HEK293 (cell line): ENCODE measurements around the gene OR5K2.

ENCODE experiments used
- CTCF ChIA-PET: fragments of 350-600 bp; formaldehyde crosslinking; extraction: SDS; loops from one replicate; lab custom pipeline; 2021; ENCODE audit warnings: antibody characterized with exemption; lab: Yijun Ruan, JAX
- POLR2A ChIA-PET: fragments of 300-600 bp; formaldehyde crosslinking; extraction: SDS; loops from one replicate; lab custom pipeline; 2020; ENCODE audit warnings: antibody characterized with exemption, inconsistent platforms; lab: Yijun Ruan, JAX
- H3K27ac ChIP-seq: fragments of 200-500 bp; sonication (Bioruptor generic); 2 replicates; pipeline ENCODE4 v1.5.1; 2014; ENCODE audit warnings: low read depth, low read length, control low read depth, inconsistent platforms; ENCODE audit errors: extremely low read depth
- H3K36me3 ChIP-seq, 2 experiments: fragments of 200-500 bp in 1 of 2; sonication (Bioruptor generic) in 1 of 2; 1 replicate in 1 of 2; 2 replicates in 1 of 2; pipeline ENCODE4 v1.5.1; 2014 to 2017; ENCODE audit warnings: inconsistent platforms in 2 of 2, low read length in 2 of 2; ENCODE audit not compliant: control insufficient read depth in 2 of 2, insufficient read depth in 1 of 2
- H3K4me1 ChIP-seq: fragments of 200-500 bp; sonication (Bioruptor generic); 2 replicates; pipeline ENCODE4 v1.5.1; 2014; ENCODE audit warnings: mild to moderate bottlenecking, low read length, inconsistent platforms; ENCODE audit not compliant: control insufficient read depth, insufficient read depth
- H3K4me3 ChIP-seq: 2 replicates; pipeline ENCODE4 v1.5.1; 2011; ENCODE audit warnings: low read depth, mild to moderate bottlenecking, control low read depth, low read length, moderate library complexity
- H3K9me3 ChIP-seq: fragments of 200-500 bp; sonication (Bioruptor generic); 2 replicates; pipeline ENCODE4 v1.5.1; 2014; ENCODE audit warnings: low read depth, low read length, inconsistent platforms; ENCODE audit not compliant: control insufficient read depth, insufficient read depth
- BCL11A ChIP-seq: fragments of 450-650 bp; formaldehyde crosslinking; IDR thresholded peaks from 2 replicates; pipeline ENCODE4 v1.5.1; 2016; ENCODE audit warnings: low read depth, missing biosample characterization, missing genetic modification characterization
- GLIS1 ChIP-seq: fragments of 450-650 bp; formaldehyde crosslinking; IDR thresholded peaks from 2 replicates; pipeline ENCODE4 v1.5.1; 2016; ENCODE audit warnings: missing biosample characterization, missing genetic modification characterization
- HOXA7 ChIP-seq: sonication (generic); formaldehyde crosslinking; IDR thresholded peaks from 2 replicates; pipeline ENCODE4 v1.8.1; 2022; ENCODE audit warnings: missing genetic modification reagents, borderline replicate concordance
- HOXD13 ChIP-seq: sonication (generic); formaldehyde crosslinking; IDR thresholded peaks from 2 replicates; pipeline ENCODE4 v1.8.0; 2022; ENCODE audit warnings: missing genetic modification reagents, borderline replicate concordance
- ZNF112 ChIP-seq: fragments of 450-650 bp; formaldehyde crosslinking; IDR thresholded peaks from 2 replicates; pipeline ENCODE4 v1.5.0; 2017; ENCODE audit warnings: missing biosample characterization, missing genetic modification characterization
- ZNF121 ChIP-seq: fragments of 450-650 bp; formaldehyde crosslinking; IDR thresholded peaks from 2 replicates; pipeline ENCODE4 v1.5.1; 2016; ENCODE audit warnings: missing biosample characterization, missing genetic modification characterization
- ZNF184 ChIP-seq: fragments of 450-650 bp; IDR thresholded peaks from 2 replicates; pipeline ENCODE4 v1.5.1; 2018; ENCODE audit warnings: missing biosample characterization, mild to moderate bottlenecking, missing genetic modification characterization
- ZNF19 ChIP-seq: fragments of 450-650 bp; formaldehyde crosslinking; IDR thresholded peaks from 2 replicates; pipeline ENCODE4; 2016; ENCODE audit warnings: missing biosample characterization, missing genetic modification characterization, low read depth
- ZNF202 ChIP-seq: fragments of 450-650 bp; formaldehyde crosslinking; IDR thresholded peaks from 2 replicates; pipeline ENCODE4 v1.5.1; 2016; ENCODE audit warnings: missing biosample characterization, missing genetic modification characterization, borderline replicate concordance
- ZNF248 ChIP-seq: fragments of 450-650 bp; formaldehyde crosslinking; IDR thresholded peaks from 2 replicates; pipeline ENCODE4 v1.5.1; 2017; ENCODE audit warnings: missing biosample characterization, missing genetic modification characterization
- ZNF266 ChIP-seq: fragments of 450-650 bp; formaldehyde crosslinking; IDR thresholded peaks from 2 replicates; pipeline ENCODE4 v1.5.1; 2016; ENCODE audit warnings: missing biosample characterization, missing genetic modification characterization, low read depth
- ZNF350 ChIP-seq: fragments of 450-650 bp; formaldehyde crosslinking; IDR thresholded peaks from 2 replicates; pipeline ENCODE4 v1.5.0; 2017; ENCODE audit warnings: missing biosample characterization, mild to moderate bottlenecking, missing genetic modification characterization
- ZNF394 ChIP-seq: fragments of 450-650 bp; formaldehyde crosslinking; IDR thresholded peaks from 2 replicates; pipeline ENCODE4 v1.5.1; 2016; ENCODE audit warnings: missing biosample characterization, missing genetic modification characterization, mild to moderate bottlenecking, moderate library complexity, borderline replicate concordance
- ZNF585B ChIP-seq: fragments of 450-650 bp; formaldehyde crosslinking; IDR thresholded peaks from 2 replicates; pipeline ENCODE4 v1.5.1; 2016; ENCODE audit warnings: missing biosample characterization, missing genetic modification characterization
- ZNF677 ChIP-seq: fragments of 450-650 bp; IDR thresholded peaks from 2 replicates; pipeline ENCODE4 v1.5.0; 2018; ENCODE audit warnings: missing biosample characterization, mild to moderate bottlenecking, missing genetic modification characterization, moderate library complexity
- ZNF777 ChIP-seq: fragments of 450-650 bp; formaldehyde crosslinking; IDR thresholded peaks from 2 replicates; pipeline ENCODE4 v1.5.1; 2017; ENCODE audit warnings: missing biosample characterization, missing genetic modification characterization, borderline replicate concordance
- ZSCAN30 ChIP-seq: fragments of 450-650 bp; IDR thresholded peaks from 2 replicates; pipeline ENCODE4 v1.5.1; 2018; ENCODE audit warnings: missing biosample characterization, mild to moderate bottlenecking, missing genetic modification characterization, moderate library complexity
- TF ChIP-seq, protein P1 (sequence below): fragments of 450-650 bp; formaldehyde crosslinking; IDR thresholded peaks from 2 replicates; pipeline ENCODE4 v1.5.1; 2016; ENCODE audit warnings: missing biosample characterization, missing genetic modification characterization
- TF ChIP-seq, protein P2 (sequence below): fragments of 450-650 bp; formaldehyde crosslinking; IDR thresholded peaks from 2 replicates; pipeline ENCODE4 v1.5.1; 2016; ENCODE audit warnings: missing biosample characterization, missing genetic modification characterization
- TF ChIP-seq, protein P3 (sequence below): sonication (generic); formaldehyde crosslinking; IDR thresholded peaks from 2 replicates; pipeline ENCODE4 v1.8.1; 2022; ENCODE audit warnings: mild to moderate bottlenecking, moderate library complexity, missing genetic modification reagents
- TF ChIP-seq, protein P4 (sequence below): fragments of 450-650 bp; formaldehyde crosslinking; IDR thresholded peaks from 2 replicates; pipeline ENCODE4 v1.5.1; 2017; ENCODE audit warnings: missing biosample characterization, missing genetic modification characterization
- TF ChIP-seq, protein P5 (sequence below): fragments of 450-650 bp; formaldehyde crosslinking; IDR thresholded peaks from 2 replicates; pipeline ENCODE4 v1.5.1; 2016; ENCODE audit warnings: missing biosample characterization, missing genetic modification characterization, borderline replicate concordance

The OR5K2 gene

DNA sequence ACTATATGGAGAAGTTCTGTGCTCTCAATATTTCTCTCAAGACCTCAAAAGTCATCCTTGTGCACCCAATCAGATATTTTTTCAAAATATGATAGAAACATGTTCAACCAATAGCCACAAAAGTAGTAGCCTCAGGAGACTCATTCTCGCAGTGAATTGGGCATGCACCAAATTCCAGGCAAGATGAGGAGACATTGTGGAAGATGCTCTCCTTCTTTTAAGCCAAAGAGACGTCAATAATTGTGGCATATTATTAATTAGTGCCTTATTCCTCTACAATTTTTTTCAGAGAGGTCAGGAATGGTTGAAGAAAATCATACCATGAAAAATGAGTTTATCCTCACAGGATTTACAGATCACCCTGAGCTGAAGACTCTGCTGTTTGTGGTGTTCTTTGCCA lies at the start of gene OR5K2:
TSS of gene OR5K2 (plus strand) at position 301 of the 400 bp plus-strand sequence. CDS start at position 301, 0 bp downstream.
- H3K9me3 ChIP-seq = no peaks in the 10 kb centered on the region
- POLR2A ChIA-PET = no interaction called here
- no peak within 1 kb of the TSS for H3K27ac ChIP-seq
- H3K4me1 ChIP-seq = no peaks in the 10 kb centered on the region
- H3K36me3 ChIP-seq = no peaks in the 10 kb centered on the region
- CTCF ChIA-PET = no interaction called here
- no peak for TF ChIP-seq ZNF266 (tag by site-specific recombination)
- TF ChIP-seq ZNF248 (tag by site-specific recombination) = no peak
- TF ChIP-seq, protein P1, sequence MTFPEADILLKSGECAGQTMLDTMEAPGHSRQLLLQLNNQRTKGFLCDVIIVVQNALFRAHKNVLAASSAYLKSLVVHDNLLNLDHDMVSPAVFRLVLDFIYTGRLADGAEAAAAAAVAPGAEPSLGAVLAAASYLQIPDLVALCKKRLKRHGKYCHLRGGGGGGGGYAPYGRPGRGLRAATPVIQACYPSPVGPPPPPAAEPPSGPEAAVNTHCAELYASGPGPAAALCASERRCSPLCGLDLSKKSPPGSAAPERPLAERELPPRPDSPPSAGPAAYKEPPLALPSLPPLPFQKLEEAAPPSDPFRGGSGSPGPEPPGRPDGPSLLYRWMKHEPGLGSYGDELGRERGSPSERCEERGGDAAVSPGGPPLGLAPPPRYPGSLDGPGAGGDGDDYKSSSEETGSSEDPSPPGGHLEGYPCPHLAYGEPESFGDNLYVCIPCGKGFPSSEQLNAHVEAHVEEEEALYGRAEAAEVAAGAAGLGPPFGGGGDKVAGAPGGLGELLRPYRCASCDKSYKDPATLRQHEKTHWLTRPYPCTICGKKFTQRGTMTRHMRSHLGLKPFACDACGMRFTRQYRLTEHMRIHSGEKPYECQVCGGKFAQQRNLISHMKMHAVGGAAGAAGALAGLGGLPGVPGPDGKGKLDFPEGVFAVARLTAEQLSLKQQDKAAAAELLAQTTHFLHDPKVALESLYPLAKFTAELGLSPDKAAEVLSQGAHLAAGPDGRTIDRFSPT (tag by site-specific recombination) = no peak
- TF ChIP-seq GLIS1 (tag by site-specific recombination) = no peak
- TF ChIP-seq ZNF350 = no peak
- TF ChIP-seq ZNF585B (tag by site-specific recombination) = no peak
- no peak within 1 kb of the TSS for H3K4me3 ChIP-seq

DNA sequence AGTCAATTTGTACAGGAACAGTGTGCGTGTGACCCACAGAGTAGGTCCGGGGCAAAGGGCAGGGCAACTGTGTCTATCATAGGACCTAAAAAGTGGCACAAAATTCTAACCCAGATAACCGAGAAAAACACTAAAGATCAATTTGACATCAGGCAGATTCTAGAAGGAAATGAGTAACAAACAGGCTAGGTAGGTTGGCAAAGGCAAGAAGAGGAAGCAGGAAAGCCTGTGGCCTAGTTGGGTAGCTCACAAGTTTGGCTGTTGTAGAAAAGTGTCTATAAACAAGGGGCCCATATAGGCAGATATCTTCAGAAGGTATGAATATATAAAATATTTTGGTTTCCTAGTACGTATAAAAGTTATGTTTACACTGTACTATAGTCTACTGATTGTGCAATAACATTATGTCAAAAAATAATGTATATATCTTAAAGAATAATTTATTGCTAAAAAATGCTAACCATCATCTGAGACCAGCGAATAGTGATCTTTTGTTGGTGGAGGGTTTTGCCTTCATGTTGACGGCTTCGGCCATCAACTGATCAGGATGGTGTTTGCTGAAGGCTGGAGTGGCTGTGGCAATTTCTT lies 47.8 kb upstream of the OR5K2 start:
- H3K36me3 ChIP-seq = no peaks in the 10 kb centered on the region
- POLR2A ChIA-PET = no interaction called here
- H3K4me3 ChIP-seq = no peak overlapping the region
- no peak overlapping the region for H3K27ac ChIP-seq
- CTCF ChIA-PET = no interaction called here
- no peaks in the 10 kb centered on the region for H3K4me1 ChIP-seq
- H3K9me3 ChIP-seq = no peaks in the 10 kb centered on the region
- TF ChIP-seq BCL11A = no peak
- no peak for TF ChIP-seq ZSCAN30 (tag by site-specific recombination)
- TF ChIP-seq ZNF184 (tag by site-specific recombination) = no peak
- no peak for TF ChIP-seq ZNF248 (tag by site-specific recombination)
- TF ChIP-seq ZNF777 (tag by site-specific recombination) = no peak
- TF ChIP-seq HOXD13 (CRISPR knock-in tag) = no peak
- TF ChIP-seq, protein P2, sequence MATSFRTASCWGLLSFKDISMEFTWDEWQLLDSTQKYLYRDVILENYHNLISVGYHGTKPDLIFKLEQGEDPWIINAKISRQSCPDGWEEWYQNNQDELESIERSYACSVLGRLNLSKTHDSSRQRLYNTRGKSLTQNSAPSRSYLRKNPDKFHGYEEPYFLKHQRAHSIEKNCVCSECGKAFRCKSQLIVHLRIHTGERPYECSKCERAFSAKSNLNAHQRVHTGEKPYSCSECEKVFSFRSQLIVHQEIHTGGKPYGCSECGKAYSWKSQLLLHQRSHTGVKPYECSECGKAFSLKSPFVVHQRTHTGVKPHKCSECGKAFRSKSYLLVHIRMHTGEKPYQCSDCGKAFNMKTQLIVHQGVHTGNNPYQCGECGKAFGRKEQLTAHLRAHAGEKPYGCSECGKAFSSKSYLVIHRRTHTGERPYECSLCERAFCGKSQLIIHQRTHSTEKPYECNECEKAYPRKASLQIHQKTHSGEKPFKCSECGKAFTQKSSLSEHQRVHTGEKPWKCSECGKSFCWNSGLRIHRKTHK (tag by site-specific recombination) = no peak
- TF ChIP-seq, protein P3, sequence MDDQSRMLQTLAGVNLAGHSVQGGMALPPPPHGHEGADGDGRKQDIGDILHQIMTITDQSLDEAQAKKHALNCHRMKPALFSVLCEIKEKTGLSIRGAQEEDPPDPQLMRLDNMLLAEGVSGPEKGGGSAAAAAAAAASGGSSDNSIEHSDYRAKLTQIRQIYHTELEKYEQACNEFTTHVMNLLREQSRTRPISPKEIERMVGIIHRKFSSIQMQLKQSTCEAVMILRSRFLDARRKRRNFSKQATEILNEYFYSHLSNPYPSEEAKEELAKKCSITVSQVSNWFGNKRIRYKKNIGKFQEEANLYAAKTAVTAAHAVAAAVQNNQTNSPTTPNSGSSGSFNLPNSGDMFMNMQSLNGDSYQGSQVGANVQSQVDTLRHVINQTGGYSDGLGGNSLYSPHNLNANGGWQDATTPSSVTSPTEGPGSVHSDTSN (CRISPR knock-in tag) = no peak
- TF ChIP-seq ZNF121 = no peak
- TF ChIP-seq ZNF394 = no peak
- TF ChIP-seq, protein P4, sequence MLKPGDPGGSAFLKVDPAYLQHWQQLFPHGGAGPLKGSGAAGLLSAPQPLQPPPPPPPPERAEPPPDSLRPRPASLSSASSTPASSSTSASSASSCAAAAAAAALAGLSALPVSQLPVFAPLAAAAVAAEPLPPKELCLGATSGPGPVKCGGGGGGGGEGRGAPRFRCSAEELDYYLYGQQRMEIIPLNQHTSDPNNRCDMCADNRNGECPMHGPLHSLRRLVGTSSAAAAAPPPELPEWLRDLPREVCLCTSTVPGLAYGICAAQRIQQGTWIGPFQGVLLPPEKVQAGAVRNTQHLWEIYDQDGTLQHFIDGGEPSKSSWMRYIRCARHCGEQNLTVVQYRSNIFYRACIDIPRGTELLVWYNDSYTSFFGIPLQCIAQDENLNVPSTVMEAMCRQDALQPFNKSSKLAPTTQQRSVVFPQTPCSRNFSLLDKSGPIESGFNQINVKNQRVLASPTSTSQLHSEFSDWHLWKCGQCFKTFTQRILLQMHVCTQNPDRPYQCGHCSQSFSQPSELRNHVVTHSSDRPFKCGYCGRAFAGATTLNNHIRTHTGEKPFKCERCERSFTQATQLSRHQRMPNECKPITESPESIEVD (tag by site-specific recombination) = no peak
- TF ChIP-seq, protein P5, sequence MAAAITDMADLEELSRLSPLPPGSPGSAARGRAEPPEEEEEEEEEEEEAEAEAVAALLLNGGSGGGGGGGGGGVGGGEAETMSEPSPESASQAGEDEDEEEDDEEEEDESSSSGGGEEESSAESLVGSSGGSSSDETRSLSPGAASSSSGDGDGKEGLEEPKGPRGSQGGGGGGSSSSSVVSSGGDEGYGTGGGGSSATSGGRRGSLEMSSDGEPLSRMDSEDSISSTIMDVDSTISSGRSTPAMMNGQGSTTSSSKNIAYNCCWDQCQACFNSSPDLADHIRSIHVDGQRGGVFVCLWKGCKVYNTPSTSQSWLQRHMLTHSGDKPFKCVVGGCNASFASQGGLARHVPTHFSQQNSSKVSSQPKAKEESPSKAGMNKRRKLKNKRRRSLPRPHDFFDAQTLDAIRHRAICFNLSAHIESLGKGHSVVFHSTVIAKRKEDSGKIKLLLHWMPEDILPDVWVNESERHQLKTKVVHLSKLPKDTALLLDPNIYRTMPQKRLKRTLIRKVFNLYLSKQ = no peak
- no peak for TF ChIP-seq ZNF677 (tag by site-specific recombination)
- TF ChIP-seq ZNF112 (tag by site-specific recombination) = no peak
- TF ChIP-seq HOXA7 (CRISPR knock-in tag) = no peak
- no peak for TF ChIP-seq ZNF202 (tag by site-specific recombination)
- no peak for TF ChIP-seq ZNF19 (tag by site-specific recombination)
